HCT116 (cell line): ENCODE results near the gene IGSF9B. TPM values are rescaled to one million over a fixed set of nuclear protein-coding genes. Genes with fewer than 3 reads are reported as not detected.

Source experiments
- ATAC-seq: fragments of 200-7000 bp; cut with Tn5 transposase; 2 replicates; pipeline ENCODE4 v1.9.1; 2020; ENCODE audit warnings: mild to moderate bottlenecking, moderate library complexity
- BruUV-seq: library from RNA; stranded (reverse); fragments of 400-500 nt; replicated peaks from 2 replicates; lab custom pipeline; 2021; lab: Mats Ljungman, UMichigan
- CTCF ChIA-PET: fragments of 300-600 bp; sonication (Branson Sonifier 250); formaldehyde crosslinking; loops from one replicate; lab custom pipeline; 2021; ENCODE audit warnings: antibody characterized with exemption; lab: Charles Lee
- POLR2A ChIA-PET: fragments of 300-600, 350-600 bp; sonication (Branson Sonifier 250); formaldehyde crosslinking; loops from one replicate; lab custom pipeline; 2021; ENCODE audit warnings: antibody characterized with exemption; lab: Charles Lee
- RAD21 ChIA-PET, 2 experiments: fragments of 300-600 bp; sonication (Branson Sonifier 250); formaldehyde crosslinking; loops; one replicate each; lab custom pipeline; 2023; ENCODE audit warnings: low total read pairs in 2 of 2; ENCODE audit not compliant: uncharacterized antibody in 2 of 2, unreplicated experiment in 2 of 2, low non-redundant PET in 1 of 2; lab: Charles Lee
- DNase-seq: peaks from one replicate; pipeline ENCODE4 v3.0.0-alpha.2; 2010; ENCODE audit warnings: low read depth, low spot score
- H2AFZ ChIP-seq: fragments of 200-600 bp; shearing (Covaris generic), sonication (generic); 2 replicates; pipeline ENCODE4 v1.6.1; 2017; ENCODE audit warnings: low read depth, mixed run types, mixed read lengths, antibody characterized with exemption, low read length; ENCODE audit not compliant: poor library complexity, severe bottlenecking
- H3K27ac ChIP-seq: 2 replicates; pipeline ENCODE4 v1.5.1; 2012; ENCODE audit warnings: low read depth, low read length
- H3K27me3 ChIP-seq: fragments of 200-600 bp; sonication (generic); 2 replicates; pipeline ENCODE4 v1.6.1; 2016; ENCODE audit warnings: mixed run types, low read length, mixed read lengths; ENCODE audit not compliant: insufficient read depth
- H3K36me3 ChIP-seq, 2 experiments: fragments of 200-500 bp in 1 of 2; fragments of 200-600 bp in 1 of 2; sonication (Bioruptor generic) in 1 of 2; sonication (generic) in 1 of 2; 2 replicates each; pipeline versions ENCODE4 v1.5.1 to v1.6.1; 2014 to 2016; ENCODE audit warnings: low read length in 2 of 2, inconsistent platforms in 1 of 2, mixed read lengths in 1 of 2, mixed run types in 1 of 2; ENCODE audit not compliant: insufficient read depth in 2 of 2, control insufficient read depth in 1 of 2
- H3K4me1 ChIP-seq, 2 experiments: fragments of 200-600 bp in 1 of 2; sonication (generic) in 1 of 2; 2 replicates each; pipeline versions ENCODE4 v1.5.1 to v1.6.1; 2012 to 2017; ENCODE audit warnings: low read length in 2 of 2, inconsistent platforms in 1 of 2, mild to moderate bottlenecking in 1 of 2, mixed read lengths in 1 of 2, mixed run types in 1 of 2, moderate library complexity in 1 of 2; ENCODE audit not compliant: insufficient read depth in 2 of 2, control insufficient read depth in 1 of 2
- H3K4me2 ChIP-seq: fragments of 200-600 bp; sonication (generic); 2 replicates; pipeline ENCODE4 v1.6.1; 2017; ENCODE audit warnings: mixed run types, low read length, mixed read lengths
- H3K4me3 ChIP-seq, 2 experiments: fragments of 200-600 bp in 1 of 2; sonication (generic) in 1 of 2; replicated peaks in 1 of 2; 2 replicates each; pipeline ENCODE4 v1.5.1; 2011 to 2016; ENCODE audit warnings: low read length in 2 of 2, control low read depth in 1 of 2, low read depth in 1 of 2, mild to moderate bottlenecking in 1 of 2, mixed read lengths in 1 of 2, mixed run types in 1 of 2
- H3K79me2 ChIP-seq: fragments of 200-600 bp; sonication (generic); 2 replicates; pipeline ENCODE4 v1.6.1; 2017; ENCODE audit warnings: mild to moderate bottlenecking, mixed run types, low read length, moderate library complexity, mixed read lengths; ENCODE audit not compliant: insufficient read depth
- H3K9ac ChIP-seq: fragments of 200-600 bp; sonication (generic); 2 replicates; pipeline ENCODE4 v1.6.1; 2016; ENCODE audit warnings: low read length, mixed read lengths
- H3K9me2 ChIP-seq: fragments of 200-600 bp; sonication (generic), shearing (Covaris generic); 2 replicates; pipeline ENCODE4 v1.6.1; 2017; ENCODE audit warnings: mixed run types, mild to moderate bottlenecking, moderate library complexity; ENCODE audit not compliant: insufficient read depth
- H3K9me3 ChIP-seq, 2 experiments: fragments of 200-500 bp in 1 of 2; fragments of 200-600 bp in 1 of 2; sonication (Bioruptor generic) in 1 of 2; sonication (generic) in 1 of 2; 2 replicates each; pipeline ENCODE4 v1.6.1; 2014 to 2017; ENCODE audit warnings: low read length in 2 of 2, mixed read lengths in 2 of 2, inconsistent platforms in 1 of 2, low read depth in 1 of 2, mild to moderate bottlenecking in 1 of 2, mixed run types in 1 of 2, moderate library complexity in 1 of 2; ENCODE audit not compliant: control insufficient read depth in 1 of 2, insufficient read depth in 1 of 2
- H4K20me1 ChIP-seq: fragments of 200-600 bp; sonication (generic), shearing (Covaris generic); 2 replicates; pipeline ENCODE4 v1.6.1; 2017; ENCODE audit warnings: mixed run types, mild to moderate bottlenecking, moderate library complexity; ENCODE audit not compliant: insufficient read depth
- CEBPB ChIP-seq: IDR thresholded peaks from 2 replicates; pipeline ENCODE4 v1.6.1; 2012; ENCODE audit warnings: low read depth
- EZH2 ChIP-seq: fragments of 200-600 bp; sonication (generic); IDR thresholded peaks from 2 replicates; pipeline ENCODE4 v1.6.1; 2017; ENCODE audit warnings: antibody characterized with exemption, mixed run types
- EZH2phosphoT487 ChIP-seq: fragments of 200-600 bp; IDR thresholded peaks from 2 replicates; pipeline ENCODE4 v1.6.1; 2018; ENCODE audit warnings: antibody characterized with exemption, borderline replicate concordance
- JUND ChIP-seq: IDR thresholded peaks from 2 replicates; pipeline ENCODE4 v1.6.1; 2012
- POLR2A ChIP-seq: IDR thresholded peaks from 2 replicates; pipeline ENCODE4 v1.7.0; 2011; ENCODE audit warnings: borderline replicate concordance; ENCODE audit not compliant: insufficient read depth, insufficient read length; ENCODE audit errors: extremely low read depth
- POLR2AphosphoS5 ChIP-seq: IDR thresholded peaks from 2 replicates; pipeline ENCODE4 v1.6.1; 2011; ENCODE audit warnings: mild to moderate bottlenecking, low read depth, low read length, moderate library complexity
- SP1 ChIP-seq: IDR thresholded peaks from 2 replicates; pipeline ENCODE4 v1.6.1; 2012; ENCODE audit warnings: low read depth
- SRF ChIP-seq: IDR thresholded peaks from 2 replicates; pipeline ENCODE4 v1.6.1; 2012; ENCODE audit warnings: low read depth
- YY1 ChIP-seq: IDR thresholded peaks from 2 replicates; pipeline ENCODE4 v1.6.1; 2011; ENCODE audit warnings: low read length, low read depth, moderate library complexity, mild to moderate bottlenecking; ENCODE audit not compliant: insufficient replicate concordance; ENCODE audit errors: extremely low read depth
- intact Hi-C: fragments of 100-400 bp; cut with micrococcal nuclease; formaldehyde crosslinking; loops from 2 replicates; pipeline ENCODE4 v1.10.0; 2022
- total RNA-seq: library from RNA; stranded (reverse); gene quantifications from one replicate; pipeline ENCODE4 v1.2.1, GENCODE V29; 2021; ENCODE audit not compliant: unreplicated experiment
- TF ChIP-seq, protein P1 (sequence below): IDR thresholded peaks from 2 replicates; pipeline ENCODE4 v1.6.1; 2012
- TF ChIP-seq, protein P2 (sequence below): IDR thresholded peaks from 2 replicates; pipeline ENCODE4 v1.6.1; 2012
- TF ChIP-seq, protein P3 (sequence below), 3 experiments: fragments of 200-600 bp in 1 of 3; sonication (generic) in 1 of 3; IDR thresholded peaks in 2 of 3; conservative IDR thresholded peaks in 1 of 3; 2 replicates each; pipeline ENCODE4 v1.5.1; 2012 to 2017; ENCODE audit warnings: low read depth in 2 of 3, low read length in 2 of 3, antibody characterized with exemption in 1 of 3, borderline replicate concordance in 1 of 3, control low read depth in 1 of 3, mild to moderate bottlenecking in 1 of 3, mixed read lengths in 1 of 3, mixed run types in 1 of 3, moderate library complexity in 1 of 3; ENCODE audit not compliant: insufficient read depth in 1 of 3
- TF ChIP-seq, protein P4 (sequence below): IDR thresholded peaks from 2 replicates; pipeline ENCODE4 v1.6.1; 2012; ENCODE audit warnings: low read depth

Gene IGSF9B
- total RNA-seq, 1 experiment from 2014 or later = 12.4 TPM

DNA sequence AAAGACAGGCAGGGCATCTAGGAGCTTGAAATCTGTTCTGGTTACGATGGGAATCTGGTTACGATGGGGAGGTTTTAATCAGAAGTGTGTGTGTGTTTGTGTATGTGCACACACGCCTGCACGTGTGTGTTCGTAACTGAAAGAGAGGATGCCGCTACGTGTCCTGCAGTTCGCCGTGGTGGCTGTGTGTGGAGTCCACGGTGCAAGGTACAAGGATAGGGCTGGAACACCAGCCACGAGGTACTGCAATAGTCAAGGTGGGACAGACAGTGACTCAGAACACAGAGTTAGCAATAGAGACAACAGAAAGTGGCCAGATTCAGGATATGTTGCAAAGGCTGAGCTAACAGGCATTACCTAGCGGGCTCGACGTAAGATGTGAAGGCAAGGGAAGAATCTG, 46.7 kb downstream of the IGSF9B start:
- Histone ChIP-seq H3K36me3 (no peaks in the 10 kb centered on the region), H3K27me3 (no peaks in the 10 kb centered on the region), H3K9ac (no peak overlapping the region), H3K4me3 (no peak overlapping the region), H3K9me2 (no peaks in the 10 kb centered on the region), H3K9me3 (no peaks in the 10 kb centered on the region), H3K4me2 (no peak overlapping the region), H3K4me1 (no peaks in the 10 kb centered on the region), H2AFZ (no peak overlapping the region), H3K79me2 (no peaks in the 10 kb centered on the region), H4K20me1 (no peaks in the 10 kb centered on the region), H3K27ac (no peak overlapping the region)
- intact Hi-C loops = no loop called here
- BruUV-seq = no TSS peak
- TF ChIP-seq SP1 = no peak
- POLR2A ChIA-PET = no interaction called here
- ATAC-seq (no peak), DNase-seq (no peak)
- CTCF ChIA-PET = no interaction called here
- RAD21 ChIA-PET = no interaction called here

DNA sequence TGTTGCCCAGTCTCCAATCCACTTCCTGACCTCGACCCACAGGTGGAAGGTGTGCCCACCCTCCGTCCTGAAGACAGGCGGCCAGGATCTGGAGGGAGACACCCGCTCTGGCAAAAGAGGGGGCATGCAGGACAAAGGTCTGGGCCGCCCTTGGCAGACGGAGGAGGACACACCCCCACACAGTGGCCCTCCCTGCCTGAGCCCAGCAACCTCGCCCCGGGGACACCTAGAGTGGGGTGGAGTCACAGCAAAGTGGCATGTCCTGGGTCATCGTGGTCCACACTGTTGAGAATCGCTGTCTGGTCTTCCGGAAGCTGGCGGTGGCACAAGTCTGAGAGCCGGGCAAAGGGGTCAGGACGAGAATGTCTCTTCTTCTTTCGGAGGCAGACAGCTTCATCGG, 47.9 kb downstream of the IGSF9B start:
- Histone ChIP-seq H3K9me2 (no peaks in the 10 kb centered on the region), H3K9me3 (no peaks in the 10 kb centered on the region), H3K27me3 (no peaks in the 10 kb centered on the region), H3K4me2 (no peak overlapping the region), H3K4me1 (no peaks in the 10 kb centered on the region), H3K27ac (no peak overlapping the region), H3K4me3 (no peak overlapping the region), H2AFZ (no peak overlapping the region), H3K9ac (no peak overlapping the region), H3K79me2 (no peaks in the 10 kb centered on the region), H4K20me1 (no peaks in the 10 kb centered on the region), H3K36me3 (no peaks in the 10 kb centered on the region)
- intact Hi-C loops = no loop called here
- BruUV-seq = no TSS peak
- ChIA-PET POLR2A (no interaction called here), RAD21 (no interaction called here), CTCF (no interaction called here)
- ATAC-seq (no peak), DNase-seq (no peak)
- no peak for TF ChIP-seq EZH2
- TF ChIP-seq, protein P1, sequence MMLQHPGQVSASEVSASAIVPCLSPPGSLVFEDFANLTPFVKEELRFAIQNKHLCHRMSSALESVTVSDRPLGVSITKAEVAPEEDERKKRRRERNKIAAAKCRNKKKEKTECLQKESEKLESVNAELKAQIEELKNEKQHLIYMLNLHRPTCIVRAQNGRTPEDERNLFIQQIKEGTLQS = no peak
- TF ChIP-seq, protein P2, sequence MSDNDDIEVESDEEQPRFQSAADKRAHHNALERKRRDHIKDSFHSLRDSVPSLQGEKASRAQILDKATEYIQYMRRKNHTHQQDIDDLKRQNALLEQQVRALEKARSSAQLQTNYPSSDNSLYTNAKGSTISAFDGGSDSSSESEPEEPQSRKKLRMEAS = no peak
- TF ChIP-seq CEBPB = no peak
- TF ChIP-seq JUND = no peak
- TF ChIP-seq POLR2AphosphoS5 = no peak
- TF ChIP-seq, protein P3, sequence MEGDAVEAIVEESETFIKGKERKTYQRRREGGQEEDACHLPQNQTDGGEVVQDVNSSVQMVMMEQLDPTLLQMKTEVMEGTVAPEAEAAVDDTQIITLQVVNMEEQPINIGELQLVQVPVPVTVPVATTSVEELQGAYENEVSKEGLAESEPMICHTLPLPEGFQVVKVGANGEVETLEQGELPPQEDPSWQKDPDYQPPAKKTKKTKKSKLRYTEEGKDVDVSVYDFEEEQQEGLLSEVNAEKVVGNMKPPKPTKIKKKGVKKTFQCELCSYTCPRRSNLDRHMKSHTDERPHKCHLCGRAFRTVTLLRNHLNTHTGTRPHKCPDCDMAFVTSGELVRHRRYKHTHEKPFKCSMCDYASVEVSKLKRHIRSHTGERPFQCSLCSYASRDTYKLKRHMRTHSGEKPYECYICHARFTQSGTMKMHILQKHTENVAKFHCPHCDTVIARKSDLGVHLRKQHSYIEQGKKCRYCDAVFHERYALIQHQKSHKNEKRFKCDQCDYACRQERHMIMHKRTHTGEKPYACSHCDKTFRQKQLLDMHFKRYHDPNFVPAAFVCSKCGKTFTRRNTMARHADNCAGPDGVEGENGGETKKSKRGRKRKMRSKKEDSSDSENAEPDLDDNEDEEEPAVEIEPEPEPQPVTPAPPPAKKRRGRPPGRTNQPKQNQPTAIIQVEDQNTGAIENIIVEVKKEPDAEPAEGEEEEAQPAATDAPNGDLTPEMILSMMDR (IDR thresholded peaks at IDR 0.05 in 2 of 3, conservative IDR thresholded peaks at IDR 0.05 in 1 of 3; ENCODE audit: borderline replicate concordance in 1 of 3, insufficient read depth in 1 of 3, low read depth in 2 of 3, low read length in 2 of 3) = no peak
- no peak for TF ChIP-seq POLR2A
- no peak for TF ChIP-seq YY1
- no peak for TF ChIP-seq EZH2phosphoT487
- no peak for TF ChIP-seq SRF
- TF ChIP-seq, protein P4, sequence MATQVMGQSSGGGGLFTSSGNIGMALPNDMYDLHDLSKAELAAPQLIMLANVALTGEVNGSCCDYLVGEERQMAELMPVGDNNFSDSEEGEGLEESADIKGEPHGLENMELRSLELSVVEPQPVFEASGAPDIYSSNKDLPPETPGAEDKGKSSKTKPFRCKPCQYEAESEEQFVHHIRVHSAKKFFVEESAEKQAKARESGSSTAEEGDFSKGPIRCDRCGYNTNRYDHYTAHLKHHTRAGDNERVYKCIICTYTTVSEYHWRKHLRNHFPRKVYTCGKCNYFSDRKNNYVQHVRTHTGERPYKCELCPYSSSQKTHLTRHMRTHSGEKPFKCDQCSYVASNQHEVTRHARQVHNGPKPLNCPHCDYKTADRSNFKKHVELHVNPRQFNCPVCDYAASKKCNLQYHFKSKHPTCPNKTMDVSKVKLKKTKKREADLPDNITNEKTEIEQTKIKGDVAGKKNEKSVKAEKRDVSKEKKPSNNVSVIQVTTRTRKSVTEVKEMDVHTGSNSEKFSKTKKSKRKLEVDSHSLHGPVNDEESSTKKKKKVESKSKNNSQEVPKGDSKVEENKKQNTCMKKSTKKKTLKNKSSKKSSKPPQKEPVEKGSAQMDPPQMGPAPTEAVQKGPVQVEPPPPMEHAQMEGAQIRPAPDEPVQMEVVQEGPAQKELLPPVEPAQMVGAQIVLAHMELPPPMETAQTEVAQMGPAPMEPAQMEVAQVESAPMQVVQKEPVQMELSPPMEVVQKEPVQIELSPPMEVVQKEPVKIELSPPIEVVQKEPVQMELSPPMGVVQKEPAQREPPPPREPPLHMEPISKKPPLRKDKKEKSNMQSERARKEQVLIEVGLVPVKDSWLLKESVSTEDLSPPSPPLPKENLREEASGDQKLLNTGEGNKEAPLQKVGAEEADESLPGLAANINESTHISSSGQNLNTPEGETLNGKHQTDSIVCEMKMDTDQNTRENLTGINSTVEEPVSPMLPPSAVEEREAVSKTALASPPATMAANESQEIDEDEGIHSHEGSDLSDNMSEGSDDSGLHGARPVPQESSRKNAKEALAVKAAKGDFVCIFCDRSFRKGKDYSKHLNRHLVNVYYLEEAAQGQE = no peak
